Ishikawa (cell line): ENCODE data around the gene EPHA6.

Source experiments
- CEBPB ChIP-seq: IDR thresholded peaks from 2 replicates; pipeline ENCODE4 v1.6.1; 2012
- CREB1 ChIP-seq: IDR thresholded peaks from 2 replicates; pipeline ENCODE4 v1.6.1; 2012; ENCODE audit warnings: low read depth
- EGR1 ChIP-seq: IDR thresholded peaks from 2 replicates; pipeline ENCODE4 v1.6.1; 2012
- EP300 ChIP-seq: IDR thresholded peaks from 2 replicates; pipeline ENCODE4 v1.6.1; 2012; ENCODE audit warnings: borderline replicate concordance
- FOXM1 ChIP-seq: IDR thresholded peaks from 2 replicates; pipeline ENCODE4 v1.6.1; 2012; ENCODE audit warnings: low read depth, borderline replicate concordance
- NFIC ChIP-seq: IDR thresholded peaks from 2 replicates; pipeline ENCODE4 v1.6.1; 2012
- RAD21 ChIP-seq: IDR thresholded peaks from 2 replicates; pipeline ENCODE4 v1.6.1; 2012; ENCODE audit warnings: low read depth
- TAF1 ChIP-seq: IDR thresholded peaks from 2 replicates; pipeline ENCODE4 v1.6.1; 2012; ENCODE audit warnings: low read depth, mild to moderate bottlenecking
- TCF12 ChIP-seq: IDR thresholded peaks from 2 replicates; pipeline ENCODE4 v1.6.1; 2012; ENCODE audit warnings: low read depth
- TEAD4 ChIP-seq: IDR thresholded peaks from 2 replicates; pipeline ENCODE4 v1.6.1; 2012
- YY1 ChIP-seq: IDR thresholded peaks from 2 replicates; pipeline ENCODE4 v1.6.1; 2012; ENCODE audit warnings: low read depth
- ZBTB7A ChIP-seq: IDR thresholded peaks from 2 replicates; pipeline ENCODE4 v1.6.1; 2012; ENCODE audit warnings: low read depth
- TF ChIP-seq, protein P1 (sequence below): IDR thresholded peaks from 2 replicates; pipeline ENCODE4 v1.6.1; 2012
- TF ChIP-seq, protein P2 (sequence below): IDR thresholded peaks from 2 replicates; pipeline ENCODE4 v1.6.1; 2012
- TF ChIP-seq, protein P3 (sequence below): IDR thresholded peaks from 2 replicates; pipeline ENCODE4 v1.6.1; 2012; ENCODE audit warnings: low read depth, mild to moderate bottlenecking

Gene EPHA6

DNA sequence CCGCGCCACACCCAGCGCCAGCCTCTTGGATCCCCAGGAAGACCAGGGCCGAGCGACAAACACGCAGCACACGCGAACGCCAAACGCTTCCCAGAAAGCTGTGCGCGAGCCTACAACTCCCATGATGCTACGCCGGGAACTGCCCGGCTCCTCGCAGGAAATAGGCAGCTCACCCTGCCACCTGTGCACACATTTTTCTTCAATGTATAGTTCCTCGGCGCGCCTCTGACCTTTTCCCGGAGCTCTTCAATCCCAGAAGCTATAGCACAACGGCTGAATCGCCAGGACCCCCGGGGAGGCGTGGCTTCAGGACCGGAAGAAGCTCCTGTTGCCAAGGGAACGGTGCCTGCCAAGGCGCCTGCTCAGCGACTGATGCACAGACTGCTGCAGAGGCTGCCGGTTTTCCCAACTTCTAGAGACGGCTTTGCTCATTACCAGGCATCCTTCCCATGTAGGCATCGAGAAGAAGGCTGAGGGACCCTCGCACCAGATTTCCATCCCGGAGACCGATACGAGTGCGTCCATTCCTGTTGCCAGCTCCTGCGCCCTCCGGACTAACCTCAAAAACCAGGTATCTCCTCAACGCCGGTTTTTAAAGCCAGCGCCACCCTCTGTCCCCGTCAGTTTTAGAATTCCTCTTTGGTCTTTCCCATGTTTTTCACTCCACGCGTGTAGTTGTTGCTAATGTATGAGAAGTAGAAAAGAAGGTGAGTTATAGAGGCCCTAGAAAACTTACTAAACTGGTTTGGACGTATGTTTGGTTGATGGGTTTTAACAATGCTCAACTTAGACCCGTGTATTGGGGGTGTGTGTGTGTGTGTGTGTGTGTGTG, 950.2 kb downstream of the EPHA6 start, which contains the start of gene ARL6:
ARL6 (plus strand) TSS at position 352 of the 832 bp plus-strand sequence. CDS start 3,350 bp downstream, outside the sequence.
- TF ChIP-seq TCF12 (peak; percentile 62; the same call in 1 of the 2 replicates), TAF1 (peak; percentile 77; the same call in 1 of the 2 replicates), FOXM1 (peak; percentile 54; the same call in 1 of the 2 replicates), YY1 (no peak), CREB1 (peak; percentile 42; the same call in 1 of the 2 replicates), RAD21 (no peak), ZBTB7A (peak; percentile 65; the same call in 1 of the 2 replicates), TEAD4 (no peak), NFIC (no peak), EGR1 (no peak), CEBPB (no peak), EP300 (no peak)
- TF ChIP-seq, protein P1, sequence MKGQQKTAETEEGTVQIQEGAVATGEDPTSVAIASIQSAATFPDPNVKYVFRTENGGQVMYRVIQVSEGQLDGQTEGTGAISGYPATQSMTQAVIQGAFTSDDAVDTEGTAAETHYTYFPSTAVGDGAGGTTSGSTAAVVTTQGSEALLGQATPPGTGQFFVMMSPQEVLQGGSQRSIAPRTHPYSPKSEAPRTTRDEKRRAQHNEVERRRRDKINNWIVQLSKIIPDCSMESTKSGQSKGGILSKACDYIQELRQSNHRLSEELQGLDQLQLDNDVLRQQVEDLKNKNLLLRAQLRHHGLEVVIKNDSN: no peak
- TF ChIP-seq, protein P2, sequence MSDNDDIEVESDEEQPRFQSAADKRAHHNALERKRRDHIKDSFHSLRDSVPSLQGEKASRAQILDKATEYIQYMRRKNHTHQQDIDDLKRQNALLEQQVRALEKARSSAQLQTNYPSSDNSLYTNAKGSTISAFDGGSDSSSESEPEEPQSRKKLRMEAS: peak; percentile 78
- TF ChIP-seq, protein P3, sequence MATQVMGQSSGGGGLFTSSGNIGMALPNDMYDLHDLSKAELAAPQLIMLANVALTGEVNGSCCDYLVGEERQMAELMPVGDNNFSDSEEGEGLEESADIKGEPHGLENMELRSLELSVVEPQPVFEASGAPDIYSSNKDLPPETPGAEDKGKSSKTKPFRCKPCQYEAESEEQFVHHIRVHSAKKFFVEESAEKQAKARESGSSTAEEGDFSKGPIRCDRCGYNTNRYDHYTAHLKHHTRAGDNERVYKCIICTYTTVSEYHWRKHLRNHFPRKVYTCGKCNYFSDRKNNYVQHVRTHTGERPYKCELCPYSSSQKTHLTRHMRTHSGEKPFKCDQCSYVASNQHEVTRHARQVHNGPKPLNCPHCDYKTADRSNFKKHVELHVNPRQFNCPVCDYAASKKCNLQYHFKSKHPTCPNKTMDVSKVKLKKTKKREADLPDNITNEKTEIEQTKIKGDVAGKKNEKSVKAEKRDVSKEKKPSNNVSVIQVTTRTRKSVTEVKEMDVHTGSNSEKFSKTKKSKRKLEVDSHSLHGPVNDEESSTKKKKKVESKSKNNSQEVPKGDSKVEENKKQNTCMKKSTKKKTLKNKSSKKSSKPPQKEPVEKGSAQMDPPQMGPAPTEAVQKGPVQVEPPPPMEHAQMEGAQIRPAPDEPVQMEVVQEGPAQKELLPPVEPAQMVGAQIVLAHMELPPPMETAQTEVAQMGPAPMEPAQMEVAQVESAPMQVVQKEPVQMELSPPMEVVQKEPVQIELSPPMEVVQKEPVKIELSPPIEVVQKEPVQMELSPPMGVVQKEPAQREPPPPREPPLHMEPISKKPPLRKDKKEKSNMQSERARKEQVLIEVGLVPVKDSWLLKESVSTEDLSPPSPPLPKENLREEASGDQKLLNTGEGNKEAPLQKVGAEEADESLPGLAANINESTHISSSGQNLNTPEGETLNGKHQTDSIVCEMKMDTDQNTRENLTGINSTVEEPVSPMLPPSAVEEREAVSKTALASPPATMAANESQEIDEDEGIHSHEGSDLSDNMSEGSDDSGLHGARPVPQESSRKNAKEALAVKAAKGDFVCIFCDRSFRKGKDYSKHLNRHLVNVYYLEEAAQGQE: no peak

DNA sequence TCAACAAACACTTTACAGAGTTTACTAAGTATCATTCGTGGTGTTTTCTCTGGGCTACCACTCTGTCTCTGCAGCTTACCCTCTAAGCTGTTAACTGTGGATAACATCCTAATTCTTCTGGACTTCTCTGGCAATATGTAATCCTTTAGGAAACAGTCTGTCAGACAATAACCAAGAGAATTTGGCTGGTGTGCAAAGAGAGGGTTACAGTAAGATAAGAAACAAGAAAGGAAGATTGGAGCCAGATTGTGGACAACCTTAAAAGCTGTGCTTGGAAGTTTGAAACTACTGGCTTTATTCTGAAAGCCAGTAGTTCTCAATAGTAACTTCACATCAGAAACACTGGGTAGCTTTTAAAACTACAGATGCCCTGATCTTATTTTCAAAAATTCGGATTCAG, 950.9 kb downstream of the EPHA6 start:
- no peak for TF ChIP-seq TAF1
- TF ChIP-seq TCF12: no peak
- no peak for TF ChIP-seq ZBTB7A
- TF ChIP-seq EGR1: no peak
- TF ChIP-seq EP300: no peak
- TF ChIP-seq RAD21: no peak
- no peak for TF ChIP-seq CREB1

DNA sequence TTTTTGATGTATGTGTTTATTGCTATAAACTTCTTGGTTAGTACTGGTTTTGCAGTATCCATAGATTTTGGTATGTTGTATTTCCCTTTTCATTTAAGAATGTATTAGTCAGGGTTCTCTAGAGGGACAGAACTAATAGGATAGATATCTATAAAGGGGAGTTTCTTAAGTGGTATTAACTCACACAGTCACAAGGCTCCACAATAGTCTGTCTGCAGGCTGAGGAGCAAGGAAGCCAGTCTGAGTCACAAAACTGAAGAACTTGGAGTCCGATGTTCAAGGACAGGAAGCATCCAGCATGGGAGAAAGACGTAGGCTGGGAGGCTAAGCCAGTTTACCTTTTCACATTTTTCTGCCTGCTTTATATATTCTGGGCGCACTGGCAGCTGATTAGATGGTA, 958.5 kb downstream of the EPHA6 start:
- TF ChIP-seq CREB1 (no peak), YY1 (no peak), NFIC (no peak), TAF1 (no peak), EP300 (no peak), RAD21 (no peak), EGR1 (no peak)
- TF ChIP-seq, protein P3: no peak
- TF ChIP-seq, protein P2: no peak

DNA sequence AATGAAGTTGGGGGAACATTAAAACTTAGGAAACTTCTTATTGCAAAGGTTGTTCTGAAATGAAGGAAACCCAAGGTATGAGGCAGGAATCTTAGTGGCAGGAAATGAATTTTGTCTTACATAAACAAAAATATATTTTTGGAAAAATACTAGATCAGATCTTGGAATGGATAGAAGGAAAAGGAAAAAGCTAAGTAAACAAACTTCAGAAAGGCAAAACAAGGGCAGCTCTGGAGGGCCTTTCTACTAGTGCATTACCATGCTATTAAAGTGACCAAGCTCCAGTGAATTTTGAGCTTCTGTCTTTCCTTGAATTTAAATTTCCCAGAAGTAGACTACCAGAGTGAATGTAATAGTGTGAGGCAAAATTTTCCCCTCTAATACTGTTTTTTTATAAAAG, 963.8 kb downstream of the EPHA6 start:
- TF ChIP-seq, protein P1: no peak
- TF ChIP-seq, protein P3: no peak
- no peak for TF ChIP-seq CREB1
- TF ChIP-seq RAD21: no peak
- TF ChIP-seq ZBTB7A: no peak
- TF ChIP-seq TEAD4: no peak
